Endothelial cell of umbilical vein (primary cell): ENCODE results near the gene ENOPH1.

ENCODE experiments used
- CTCF ChIP-seq, 2 donors: IDR thresholded peaks; 1 replicate in 1 of 2; 2 replicates in 1 of 2; pipeline ENCODE4 v1.5.1; 2011; ENCODE audit warnings: low read length in 2 of 2, mild to moderate bottlenecking in 2 of 2, moderate library complexity in 2 of 2, control low read depth in 1 of 2, inconsistent platforms in 1 of 2, low read depth in 1 of 2; ENCODE audit not compliant: insufficient read depth in 1 of 2; ENCODE audit errors: extremely low read depth in 1 of 2
- JUN ChIP-seq: IDR thresholded peaks from 2 replicates; pipeline ENCODE4 v1.6.1; 2011; ENCODE audit warnings: borderline replicate concordance, low read depth; ENCODE audit not compliant: insufficient read length, insufficient read depth
- MAX ChIP-seq: IDR thresholded peaks from 2 replicates; pipeline ENCODE4 v1.6.1; 2011; ENCODE audit not compliant: insufficient read depth, insufficient read length
- POLR2A ChIP-seq: IDR thresholded peaks from 2 replicates; pipeline ENCODE4 v1.6.1; 2012; ENCODE audit warnings: low read depth, mild to moderate bottlenecking, control low read depth, low read length
- POLR2AphosphoS5 ChIP-seq: IDR thresholded peaks from 2 replicates; pipeline ENCODE4 v1.6.1; 2012; ENCODE audit warnings: low read depth, mild to moderate bottlenecking, control low read depth, low read length, moderate library complexity; ENCODE audit not compliant: insufficient read depth

GRCh38 chr4:82501154-82501442 lies 70.7 kb downstream of the ENOPH1 start:
- TF ChIP-seq POLR2A (no peak), CTCF (IDR thresholded peaks at IDR 0.05; ENCODE audit: extremely low read depth in 1 of 2, insufficient read depth in 1 of 2, low read depth in 1 of 2, low read length in 2 of 2) (no peak), POLR2AphosphoS5 (no peak), MAX (no peak), JUN (no peak)
